PC-9 (cell line): Measurements from ENCODE around the gene SMIM27.

Experiments used
- CTCF ChIP-seq: fragments of 200-600 bp; sonication (generic); conservative IDR thresholded peaks from 2 replicates; pipeline ENCODE4 v1.6.1; 2017; ENCODE audit warnings: mixed run types, antibody characterized with exemption, mild to moderate bottlenecking, moderate library complexity
- EZH2 ChIP-seq: fragments of 200-600 bp; sonication (generic); IDR thresholded peaks from 2 replicates; pipeline ENCODE4 v1.8.0; 2017; ENCODE audit warnings: antibody characterized with exemption, low read depth

GRCh38 chr9:32523910-32524309 lies 28.2 kb upstream of the SMIM27 start:
- TF ChIP-seq EZH2 (no peak), CTCF (no peak)
